ENCODE data around the gene STK10.
"Not testable (repeated sequence)": the region's sequence is repeated elsewhere in the genome, so short reads cannot be mapped to it uniquely, and the experiment has no call there.

STK10 gene

DNA sequence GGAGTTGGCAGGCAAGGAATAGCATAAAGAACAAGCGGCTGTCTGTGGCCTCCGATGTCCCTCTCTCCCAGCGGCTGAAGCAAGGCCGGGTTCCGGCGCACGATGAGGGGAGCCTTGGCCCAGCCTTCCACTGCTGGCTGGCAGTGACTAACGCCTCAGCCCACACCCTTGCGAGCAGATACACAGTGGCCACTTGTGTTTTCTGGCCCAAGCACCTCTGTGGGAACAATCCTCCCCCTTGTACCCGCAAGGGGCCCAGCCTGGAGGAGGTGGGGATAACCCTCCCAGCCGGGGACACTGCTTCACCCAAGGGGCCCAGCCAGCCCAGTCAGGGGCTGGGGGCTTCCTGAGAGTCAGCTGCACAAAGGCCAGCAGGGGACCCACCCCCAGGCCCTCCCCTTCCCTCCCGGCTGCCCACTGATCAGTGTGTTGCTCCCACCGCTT, 23.2 kb downstream of the STK10 start:
- TF ChIP-seq, protein P1, sequence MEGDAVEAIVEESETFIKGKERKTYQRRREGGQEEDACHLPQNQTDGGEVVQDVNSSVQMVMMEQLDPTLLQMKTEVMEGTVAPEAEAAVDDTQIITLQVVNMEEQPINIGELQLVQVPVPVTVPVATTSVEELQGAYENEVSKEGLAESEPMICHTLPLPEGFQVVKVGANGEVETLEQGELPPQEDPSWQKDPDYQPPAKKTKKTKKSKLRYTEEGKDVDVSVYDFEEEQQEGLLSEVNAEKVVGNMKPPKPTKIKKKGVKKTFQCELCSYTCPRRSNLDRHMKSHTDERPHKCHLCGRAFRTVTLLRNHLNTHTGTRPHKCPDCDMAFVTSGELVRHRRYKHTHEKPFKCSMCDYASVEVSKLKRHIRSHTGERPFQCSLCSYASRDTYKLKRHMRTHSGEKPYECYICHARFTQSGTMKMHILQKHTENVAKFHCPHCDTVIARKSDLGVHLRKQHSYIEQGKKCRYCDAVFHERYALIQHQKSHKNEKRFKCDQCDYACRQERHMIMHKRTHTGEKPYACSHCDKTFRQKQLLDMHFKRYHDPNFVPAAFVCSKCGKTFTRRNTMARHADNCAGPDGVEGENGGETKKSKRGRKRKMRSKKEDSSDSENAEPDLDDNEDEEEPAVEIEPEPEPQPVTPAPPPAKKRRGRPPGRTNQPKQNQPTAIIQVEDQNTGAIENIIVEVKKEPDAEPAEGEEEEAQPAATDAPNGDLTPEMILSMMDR (IDR thresholded peaks at IDR 0.05; ENCODE audit: low read depth, low read length): no peak
- no peak overlapping the region for H3K4me3 ChIP-seq (ENCODE audit: low read depth, low read length)

DNA sequence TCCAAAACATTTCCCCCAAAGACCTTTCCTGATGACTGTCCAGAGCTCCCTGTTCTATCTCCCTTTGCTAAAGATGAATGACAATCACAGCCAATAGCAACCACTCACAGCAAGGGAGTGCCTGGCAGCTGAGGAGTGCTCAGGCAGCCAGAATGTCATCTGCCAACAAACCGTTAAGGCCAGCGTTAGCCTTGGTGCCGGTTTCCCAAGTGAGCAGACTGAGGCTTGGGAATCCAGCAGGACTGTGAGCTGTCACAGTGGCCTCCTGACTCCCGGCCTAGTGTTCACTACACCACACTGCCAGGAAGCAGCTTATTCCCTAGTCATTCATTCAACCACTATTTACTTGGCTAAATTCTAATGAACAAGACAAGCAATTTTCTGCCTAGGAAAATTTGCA, 24.7 kb downstream of the STK10 start:
- no peak overlapping the region for H3K4me3 ChIP-seq (ENCODE audit: low read depth, low read length)
- TF ChIP-seq, protein P1 (IDR thresholded peaks at IDR 0.05; ENCODE audit: low read depth, low read length): no peak

DNA sequence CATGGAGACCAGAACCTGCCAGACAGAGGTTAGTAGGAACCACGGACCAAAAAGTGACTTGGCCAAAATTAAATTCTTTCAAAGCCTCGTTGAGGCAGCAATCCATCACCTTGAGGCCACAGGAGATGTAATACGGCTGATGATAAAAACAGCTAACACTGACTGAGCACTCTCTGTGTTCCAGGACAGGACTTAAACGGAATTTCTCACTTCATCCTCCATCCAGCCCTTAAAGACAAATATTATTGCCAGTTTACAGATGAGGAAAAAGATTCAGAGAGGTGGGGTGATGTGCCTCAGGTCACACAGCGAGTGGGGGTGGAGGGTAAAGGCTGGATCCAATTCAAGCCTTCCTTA, 25.1 kb downstream of the STK10 start:
- TF ChIP-seq, protein P1 (IDR thresholded peaks at IDR 0.05; ENCODE audit: low read depth, low read length): no peak
- no peak overlapping the region for H3K4me3 ChIP-seq (ENCODE audit: low read depth, low read length)

DNA sequence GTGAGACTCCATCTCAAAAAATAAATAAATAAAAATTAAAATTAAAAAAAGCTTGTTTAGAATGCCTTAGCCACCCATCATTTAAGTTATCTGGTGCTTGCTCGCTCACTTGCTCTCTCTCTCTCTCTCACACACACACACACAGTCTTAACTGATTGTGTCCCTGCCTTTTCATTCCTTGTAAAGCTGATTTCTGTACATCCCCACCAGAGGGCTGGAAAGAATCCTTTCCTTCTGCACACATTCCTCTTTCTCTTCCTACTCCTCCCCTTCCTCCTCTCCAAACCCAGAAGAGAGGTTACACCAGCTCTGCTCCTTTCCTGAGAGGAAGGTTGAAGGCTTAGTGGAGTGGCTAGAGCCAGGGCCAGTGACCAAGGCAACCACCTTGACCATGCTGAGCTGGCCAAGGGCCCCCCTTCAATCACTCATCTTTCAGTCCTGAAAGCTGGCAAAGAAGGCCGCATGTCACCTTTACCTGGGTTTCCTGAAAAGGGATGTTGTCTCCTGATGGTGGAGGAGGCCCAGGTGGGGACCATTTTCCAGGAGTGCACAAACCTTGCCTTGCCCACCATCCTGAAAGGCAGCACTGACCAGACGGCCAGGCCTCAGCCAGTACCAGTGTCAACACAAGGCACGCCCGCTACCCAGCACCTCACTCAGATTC, 25.6 kb downstream of the STK10 start:
- H3K4me3 ChIP-seq (ENCODE audit: low read depth, low read length): no peak overlapping the region
- TF ChIP-seq, protein P1 (IDR thresholded peaks at IDR 0.05; ENCODE audit: low read depth, low read length): no peak

DNA sequence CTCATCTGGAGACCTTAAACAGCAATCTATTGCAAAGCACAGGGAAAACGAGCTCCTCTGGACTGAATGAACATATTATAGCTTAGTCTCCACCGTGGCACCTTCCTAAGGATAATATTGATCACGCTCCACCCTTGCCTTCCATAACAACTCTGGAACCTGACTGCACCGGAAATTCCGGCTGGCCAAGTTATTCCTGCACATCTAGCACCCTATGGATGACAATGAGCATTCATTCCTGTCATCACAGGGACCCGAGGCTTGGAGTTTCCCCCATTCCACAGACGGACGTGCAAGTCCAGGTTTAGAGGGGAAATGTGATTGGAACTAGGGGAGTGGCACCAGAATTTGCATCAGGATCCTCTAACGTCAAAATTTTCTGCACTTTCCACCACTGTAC, 27.5 kb downstream of the STK10 start:
- no peak overlapping the region for H3K4me3 ChIP-seq (ENCODE audit: low read depth, low read length)
- TF ChIP-seq, protein P1 (IDR thresholded peaks at IDR 0.05; ENCODE audit: low read depth, low read length): no peak

DNA sequence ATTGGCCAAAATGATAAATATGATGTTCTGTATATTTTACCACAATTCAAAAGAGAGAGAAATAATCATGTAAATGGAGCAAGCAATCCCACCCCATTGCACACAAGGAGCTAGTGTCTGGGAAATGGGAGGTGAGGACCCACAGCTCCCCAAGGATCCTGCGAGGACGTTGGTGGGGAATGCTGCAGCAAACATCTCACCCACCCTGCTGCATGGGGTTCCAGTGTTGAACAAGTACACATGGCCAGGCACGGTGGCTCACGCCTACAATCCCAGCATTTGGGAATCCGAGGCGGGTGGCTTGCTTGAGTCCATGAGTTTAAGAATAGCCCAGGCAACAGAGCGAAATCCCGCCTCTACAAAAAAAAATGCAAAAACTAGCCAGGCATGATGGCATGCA, 29.0 kb downstream of the STK10 start:
- H3K4me3 ChIP-seq (ENCODE audit: low read depth, low read length): no peak overlapping the region
- TF ChIP-seq, protein P1 (IDR thresholded peaks at IDR 0.05; ENCODE audit: low read depth, low read length): no peak

DNA sequence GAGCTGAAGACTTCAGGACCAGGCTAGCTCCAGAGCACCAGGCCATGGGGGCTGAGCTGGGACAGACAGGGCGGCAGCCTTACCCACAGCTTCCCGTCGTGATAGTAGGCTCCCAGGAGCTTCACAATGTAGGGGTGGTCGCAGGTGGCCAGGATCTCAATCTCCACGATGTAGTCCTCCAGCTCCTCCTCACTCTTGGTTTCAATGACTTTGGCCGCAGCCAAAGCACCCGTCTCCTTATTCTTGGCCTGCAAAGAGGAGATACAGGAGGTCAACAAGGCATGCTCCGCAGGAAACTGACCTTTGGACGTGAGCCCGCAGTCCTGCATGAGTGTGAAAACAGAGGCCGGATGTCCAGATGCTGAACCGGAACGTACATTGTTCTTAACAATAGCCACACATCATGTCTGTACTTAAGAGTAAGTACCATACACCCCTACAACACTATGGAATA, 31.5 kb downstream of the STK10 start:
- H3K4me3 ChIP-seq (ENCODE audit: low read depth, low read length): no peak overlapping the region
- TF ChIP-seq, protein P1 (IDR thresholded peaks at IDR 0.05; ENCODE audit: low read depth, low read length): no peak

DNA sequence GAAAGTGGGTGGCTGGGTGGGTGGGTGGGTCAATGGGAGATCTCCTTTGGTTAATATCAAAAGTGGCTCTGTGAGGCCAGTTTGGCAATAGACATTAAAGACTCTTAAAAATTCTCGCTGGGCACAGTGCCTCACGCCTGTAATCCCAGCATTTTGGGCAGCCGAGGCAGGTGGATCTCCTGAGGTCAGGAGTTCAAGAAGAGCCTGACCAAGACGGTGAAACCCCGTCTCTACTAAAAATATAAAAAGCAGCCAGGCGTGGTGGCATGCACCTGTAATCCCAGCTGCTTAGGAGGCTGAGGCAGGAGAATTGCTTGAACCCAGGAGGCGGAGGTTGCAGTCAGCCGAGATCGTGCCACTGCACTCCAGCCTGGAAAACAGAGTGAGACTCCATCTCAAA, 32.9 kb downstream of the STK10 start:
- not testable (repeated sequence) for H3K4me3 ChIP-seq (ENCODE audit: low read depth, low read length)

Data from WI38 (cell line).